Thoracic aorta (tissue), 2 donors: ENCODE results near the gene GJA8. TPM values are rescaled to one million over a fixed set of nuclear protein-coding genes. Genes with fewer than 3 reads are reported as not detected.
A peak's percentile ranks its signal among the peaks of the same experiment; 100 is the strongest.
"Not testable (repeated sequence)": the region's sequence is repeated elsewhere in the genome, so short reads cannot be mapped to it uniquely, and the experiment has no call there.

ENCODE experiments used
- ATAC-seq: fragments of 150-250 bp; one replicate; pipeline ENCODE4 v1.8.0; 2017; ENCODE audit warnings: low read depth; ENCODE audit not compliant: insufficient number of reproducible peaks, low FRiP score
- DNase-seq: peaks from one replicate; pipeline ENCODE4 v3.0.0-alpha.2; 2020; ENCODE audit warnings: low spot score
- H3K27ac ChIP-seq, 2 donors: fragments of 200-600 bp; sonication (generic); 1 replicate in 1 of 2; 2 replicates in 1 of 2; pipeline ENCODE4 v1.5.1; 2016; ENCODE audit warnings: mild to moderate bottlenecking in 2 of 2, moderate library complexity in 2 of 2
- H3K27me3 ChIP-seq: fragments of 200-600 bp; sonication (generic); replicated peaks from 2 replicates; pipeline ENCODE4 v1.6.0; 2016; ENCODE audit warnings: mild to moderate bottlenecking; ENCODE audit not compliant: insufficient read depth
- H3K36me3 ChIP-seq: fragments of 200-600 bp; sonication (generic); one replicate; pipeline ENCODE4 v1.5.1; 2016
- H3K4me1 ChIP-seq, 2 donors: fragments of 200-600 bp; sonication (generic); 1 replicate in 1 of 2; 2 replicates in 1 of 2; pipeline versions ENCODE4 v1.5.1 to v1.6.0; 2016; ENCODE audit warnings: low read depth in 2 of 2, mild to moderate bottlenecking in 1 of 2; ENCODE audit not compliant: control insufficient read depth in 1 of 2
- H3K4me3 ChIP-seq: fragments of 200-600 bp; sonication (generic); 2 replicates; pipeline ENCODE4 v1.5.1; 2016; ENCODE audit warnings: mild to moderate bottlenecking
- H3K9me3 ChIP-seq: fragments of 200-600 bp; sonication (generic); 2 replicates; pipeline ENCODE4 v1.5.1; 2016
- total RNA-seq, 2 donors: library from RNA; depleted of rRNA; stranded (reverse); fragments of >200 nt; gene quantifications; one replicate each; pipeline versions ENCODE4 v1.1.0 to v1.2.3, GENCODE V29; 2016
- TF ChIP-seq, protein P1 (sequence below): fragments of 200-600 bp; sonication (generic); IDR thresholded peaks from one replicate; pipeline ENCODE4 v1.5.1; 2019; ENCODE audit warnings: antibody characterized with exemption

GJA8 gene
- total RNA-seq: not detected

DNA sequence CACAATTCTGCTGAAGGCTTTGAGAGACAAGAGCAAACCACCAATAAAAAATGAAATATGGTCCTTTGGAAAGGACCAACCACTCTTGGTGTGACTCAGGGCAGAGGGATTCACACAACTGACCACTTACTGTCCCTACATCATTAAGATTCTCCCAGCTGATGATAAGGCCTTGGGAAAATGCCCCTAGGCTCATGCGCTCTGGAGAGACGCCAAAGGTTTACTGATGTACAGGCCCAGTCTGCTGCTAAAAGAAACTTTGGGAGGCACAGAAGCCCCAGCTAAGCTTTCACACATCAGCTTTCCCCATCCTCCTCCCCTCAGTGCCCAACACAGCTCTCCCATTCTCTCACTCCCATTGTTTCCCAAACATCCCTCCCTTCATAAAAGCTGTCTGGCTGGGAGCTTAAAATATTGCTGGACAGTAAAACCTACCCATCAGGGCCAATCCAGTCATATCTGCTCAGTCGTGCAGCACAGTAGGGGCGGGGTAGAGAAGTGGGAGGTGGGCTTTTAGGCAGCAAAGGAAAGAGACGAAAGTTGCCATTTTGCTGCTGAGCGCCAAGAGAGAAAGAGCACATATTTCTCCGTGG is at the start of gene GJA8:
TSS of gene GJA8 (plus strand) at position 543 of the 593 bp plus-strand sequence. CDS start 5,161 bp downstream, outside the sequence.
- ATAC-seq (no peak), DNase-seq (no peak)
- TF ChIP-seq, protein P1, sequence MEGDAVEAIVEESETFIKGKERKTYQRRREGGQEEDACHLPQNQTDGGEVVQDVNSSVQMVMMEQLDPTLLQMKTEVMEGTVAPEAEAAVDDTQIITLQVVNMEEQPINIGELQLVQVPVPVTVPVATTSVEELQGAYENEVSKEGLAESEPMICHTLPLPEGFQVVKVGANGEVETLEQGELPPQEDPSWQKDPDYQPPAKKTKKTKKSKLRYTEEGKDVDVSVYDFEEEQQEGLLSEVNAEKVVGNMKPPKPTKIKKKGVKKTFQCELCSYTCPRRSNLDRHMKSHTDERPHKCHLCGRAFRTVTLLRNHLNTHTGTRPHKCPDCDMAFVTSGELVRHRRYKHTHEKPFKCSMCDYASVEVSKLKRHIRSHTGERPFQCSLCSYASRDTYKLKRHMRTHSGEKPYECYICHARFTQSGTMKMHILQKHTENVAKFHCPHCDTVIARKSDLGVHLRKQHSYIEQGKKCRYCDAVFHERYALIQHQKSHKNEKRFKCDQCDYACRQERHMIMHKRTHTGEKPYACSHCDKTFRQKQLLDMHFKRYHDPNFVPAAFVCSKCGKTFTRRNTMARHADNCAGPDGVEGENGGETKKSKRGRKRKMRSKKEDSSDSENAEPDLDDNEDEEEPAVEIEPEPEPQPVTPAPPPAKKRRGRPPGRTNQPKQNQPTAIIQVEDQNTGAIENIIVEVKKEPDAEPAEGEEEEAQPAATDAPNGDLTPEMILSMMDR: no peak
- no peaks in the 10 kb centered on the region for H3K36me3 ChIP-seq
- no peak within 1 kb of the TSS for H3K4me3 ChIP-seq
- no peaks in the 10 kb centered on the region for H3K27me3 ChIP-seq
- H3K27ac ChIP-seq: no peak within 1 kb of the TSS
- H3K9me3 ChIP-seq: no peaks in the 10 kb centered on the region
- no peaks in the 10 kb centered on the region for H3K4me1 ChIP-seq

DNA sequence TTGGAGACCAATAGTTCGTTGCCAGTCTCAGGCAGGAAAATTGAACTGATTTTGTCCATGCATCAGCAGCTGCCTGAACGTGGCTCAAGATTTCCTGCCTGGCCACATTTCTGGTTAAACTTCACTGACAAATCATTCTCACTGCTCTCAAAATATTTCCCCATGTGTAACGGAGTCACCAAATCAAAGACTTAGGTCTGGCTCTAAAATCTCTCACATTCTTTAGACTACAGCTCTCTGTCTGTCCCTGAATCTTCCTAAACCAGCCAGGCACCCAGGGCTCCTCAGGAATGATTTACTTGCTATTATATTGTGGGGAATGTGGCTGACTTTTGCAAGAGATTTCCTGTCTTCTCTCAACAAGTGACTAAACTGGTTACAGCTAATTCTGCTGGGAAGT is 49.2 kb upstream of the GJA8 start:
- H3K27ac ChIP-seq: peak overlapping the region; percentile 36 to 37
- H3K27me3 ChIP-seq: no peaks in the 10 kb centered on the region
- DNase-seq: no peak
- TF ChIP-seq, protein P1: no peak
- no peak overlapping the region for H3K4me3 ChIP-seq
- no peaks in the 10 kb centered on the region for H3K9me3 ChIP-seq
- ATAC-seq: no peak
- H3K36me3 ChIP-seq: no peaks in the 10 kb centered on the region
- H3K4me1 ChIP-seq: peaks cover 0 to 8% of the 10 kb centered on the region in 2 donors

DNA sequence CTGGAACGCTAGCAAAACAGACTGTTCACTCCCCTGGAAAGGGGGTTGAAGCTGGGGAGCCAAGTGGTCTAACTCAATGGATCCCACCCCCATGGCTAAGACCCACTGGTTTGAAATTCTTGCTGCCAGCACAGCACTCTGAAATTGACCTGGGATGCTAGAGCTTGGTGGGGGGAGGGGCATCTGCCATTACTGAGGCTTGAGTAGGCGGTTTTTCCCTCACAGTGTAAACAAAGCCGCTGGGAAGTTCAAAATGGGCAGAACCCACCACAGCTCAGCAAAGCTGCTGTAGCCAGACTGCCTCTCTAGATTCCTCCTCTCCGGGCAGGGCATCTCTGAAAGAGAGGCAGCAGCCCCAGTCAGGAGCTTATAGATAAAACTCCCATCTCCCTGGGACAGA is 47.6 kb upstream of the GJA8 start:
- ATAC-seq, H3K4me1 ChIP-seq, H3K27me3 ChIP-seq, H3K9me3 ChIP-seq, H3K27ac ChIP-seq, H3K4me3 ChIP-seq, H3K36me3 ChIP-seq, DNase-seq: not testable (repeated sequence)

DNA sequence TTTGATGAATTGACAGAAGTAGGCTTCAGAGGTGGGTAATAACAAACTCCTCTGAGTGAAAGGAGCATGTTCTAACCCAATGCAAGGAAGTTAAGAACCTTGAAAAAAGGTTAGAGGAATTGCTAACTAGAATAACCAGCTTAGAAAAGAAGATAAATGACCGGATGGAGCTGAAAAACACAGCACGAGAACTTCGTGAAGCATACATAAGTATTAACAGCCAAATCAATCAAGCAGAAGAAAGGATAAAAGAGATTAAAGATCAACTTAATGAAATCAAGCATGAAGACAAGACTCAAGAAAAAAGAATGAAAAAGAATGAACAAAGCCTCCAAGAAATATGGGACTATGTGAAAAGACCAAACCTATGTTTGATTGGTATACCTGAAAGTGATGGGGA is 46.6 kb upstream of the GJA8 start:
- H3K9me3 ChIP-seq, H3K27me3 ChIP-seq, ATAC-seq, DNase-seq, H3K36me3 ChIP-seq, H3K4me1 ChIP-seq, H3K4me3 ChIP-seq, H3K27ac ChIP-seq: not testable (repeated sequence)

DNA sequence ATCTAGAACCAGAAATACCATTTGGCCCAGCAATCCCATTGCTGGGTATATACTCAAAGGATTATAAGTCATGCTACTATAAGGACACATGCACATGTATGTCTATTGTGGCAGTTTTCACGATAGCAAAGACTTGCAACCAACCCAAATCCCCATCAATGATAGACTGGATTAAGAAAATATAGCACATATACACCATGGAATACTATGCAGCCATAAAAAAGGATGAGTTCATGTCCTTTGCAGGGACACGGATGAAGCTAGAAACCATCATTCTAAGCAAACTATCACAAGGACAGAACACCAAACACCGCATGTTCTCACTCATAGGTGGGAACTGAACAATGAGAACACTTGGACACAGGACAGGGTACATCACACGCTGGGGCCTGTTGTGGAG is 35.4 kb upstream of the GJA8 start:
- not testable (repeated sequence) for ATAC-seq, H3K27ac ChIP-seq, H3K4me3 ChIP-seq, H3K27me3 ChIP-seq, H3K36me3 ChIP-seq, DNase-seq, H3K4me1 ChIP-seq, H3K9me3 ChIP-seq

DNA sequence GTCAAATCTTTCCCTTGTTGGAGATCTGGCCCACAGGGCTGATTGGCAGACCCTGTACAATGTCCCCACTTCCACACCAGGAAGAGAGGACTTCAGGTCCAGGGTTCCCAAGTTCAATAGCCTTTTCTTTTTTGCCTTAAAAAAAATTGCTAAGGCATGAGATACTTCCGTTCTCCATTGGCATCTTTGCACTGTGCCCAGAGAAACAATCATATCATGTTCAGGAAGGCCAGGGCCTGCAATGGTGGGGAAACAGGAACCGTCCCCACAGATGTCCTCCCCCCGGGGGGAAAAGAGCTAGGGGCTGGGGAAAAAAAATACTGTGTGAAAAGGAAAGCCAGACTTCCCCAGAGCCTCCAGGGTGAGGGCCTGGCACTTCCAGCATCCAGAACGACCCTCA is 24.6 kb upstream of the GJA8 start:
- DNase-seq (no peak), ATAC-seq (no peak)
- peaks cover 5 to 14% of the 10 kb centered on the region in 2 donors for H3K4me1 ChIP-seq
- no peaks in the 10 kb centered on the region for H3K27me3 ChIP-seq
- H3K4me3 ChIP-seq: no peak overlapping the region
- H3K9me3 ChIP-seq: no peaks in the 10 kb centered on the region
- H3K36me3 ChIP-seq: no peaks in the 10 kb centered on the region
- TF ChIP-seq, protein P1: no peak
- no peak overlapping the region for H3K27ac ChIP-seq

DNA sequence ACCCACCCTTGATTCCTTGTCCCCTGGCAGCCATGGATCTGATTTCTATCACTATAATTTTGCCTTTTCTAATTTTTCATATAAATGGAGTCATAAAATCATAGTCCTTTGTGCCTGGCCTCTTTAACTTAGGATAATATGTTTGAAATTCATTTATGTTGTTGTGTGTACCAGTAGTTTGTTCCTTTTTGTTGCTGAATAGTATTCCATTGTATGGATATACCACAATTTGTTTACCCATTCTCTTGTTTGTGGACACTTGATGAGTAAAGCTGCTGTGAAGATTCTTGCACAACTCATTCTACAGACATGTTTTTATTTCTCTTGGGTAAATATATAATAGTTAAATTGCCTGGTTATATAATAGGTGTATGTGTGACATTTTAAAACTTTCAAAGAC is 22.7 kb upstream of the GJA8 start:
- TF ChIP-seq, protein P1: no peak
- DNase-seq: no peak
- Histone ChIP-seq H3K4me1 (peaks cover 5 to 14% of the 10 kb centered on the region in 2 donors), H3K36me3 (no peaks in the 10 kb centered on the region), H3K27ac (no peak overlapping the region), H3K27me3 (no peaks in the 10 kb centered on the region), H3K4me3 (no peak overlapping the region), H3K9me3 (no peaks in the 10 kb centered on the region)
- ATAC-seq: no peak
